A172 (cell line): ENCODE measurements around the gene MAPK4. TPM values are rescaled to one million over a fixed set of nuclear protein-coding genes. Genes with fewer than 3 reads are reported as not detected.
"Not testable (repeated sequence)": the region's sequence is repeated elsewhere in the genome, so short reads cannot be mapped to it uniquely, and the experiment has no call there.

ENCODE experiments used
- DNase-seq: peaks from one replicate; pipeline ENCODE4 v3.0.0-alpha.2; 2015; ENCODE audit warnings: low spot score
- total RNA-seq: library from RNA; depleted of rRNA; stranded (reverse); fragments of >200 nt; shearing (Covaris generic); gene quantifications from 2 replicates; pipeline ENCODE4 v1.2.3, GENCODE V29; 2014; rRNA removed

The MAPK4 gene
- total RNA-seq, 1 experiment from 2014 or later = 0.05 TPM

GRCh38 chr18:50749945-50750344 lies 190.1 kb downstream of the MAPK4 start:
- no peak for DNase-seq

- no peak for DNase-seq
These were observed 190.7 kb downstream of the MAPK4 start for GRCh38 chr18:50750546-50750945.

GRCh38 chr18:50751490-50751889 lies 191.6 kb downstream of the MAPK4 start:
- DNase-seq = no peak

- DNase-seq = no peak
These were observed 192.1 kb downstream of the MAPK4 start for GRCh38 chr18:50751947-50752346.

GRCh38 chr18:50753311-50753710 lies 193.4 kb downstream of the MAPK4 start:
- no peak for DNase-seq

GRCh38 chr18:50754297-50754696 lies 194.4 kb downstream of the MAPK4 start:
- DNase-seq = no peak

- DNase-seq = no peak
These were observed 197.5 kb downstream of the MAPK4 start for GRCh38 chr18:50757358-50757757.

GRCh38 chr18:50769463-50769862 lies 209.6 kb downstream of the MAPK4 start:
- no peak for DNase-seq

- DNase-seq = no peak
These were observed 215.3 kb downstream of the MAPK4 start for GRCh38 chr18:50775207-50775606.

- no peak for DNase-seq
These were observed 215.8 kb downstream of the MAPK4 start for GRCh38 chr18:50775726-50776125.

GRCh38 chr18:50776383-50776782 lies 216.5 kb downstream of the MAPK4 start:
- DNase-seq = no peak

- DNase-seq = not testable (repeated sequence)
These were observed 219.1 kb downstream of the MAPK4 start for GRCh38 chr18:50779021-50779420.

Other genes with a start within 250 kb of the MAPK4 start
- gene SKA1, start 185.0 kb upstream of the MAPK4 start, total RNA-seq = 21.8 and 35.1 TPM in 2 replicates